Right lung (tissue), 5 donors: ENCODE measurements around the gene ABLIM2. TPM values are rescaled to one million over a fixed set of nuclear protein-coding genes. Genes with fewer than 3 reads are reported as not detected.

Experiments used
- DNase-seq, 2 donors: peaks; one replicate each; pipeline ENCODE4 v3.0.0-alpha.2; 2013
- polyA plus RNA-seq, 5 donors: library from polyadenylated mRNA; unstranded; fragments of 120-200 nt; gene quantifications; one replicate each; pipeline versions ENCODE4 v1.2.1 to v1.2.3, GENCODE V29; 2013; ENCODE audit warnings: inconsistent platforms in 1 of 5, low replicate concordance in 1 of 5; ENCODE audit not compliant: insufficient read length in 5 of 5, insufficient read depth in 1 of 5

Gene ABLIM2
- polyA plus RNA-seq, 5 donors = 5.9 to 7.1 (median 6.1) TPM

DNA sequence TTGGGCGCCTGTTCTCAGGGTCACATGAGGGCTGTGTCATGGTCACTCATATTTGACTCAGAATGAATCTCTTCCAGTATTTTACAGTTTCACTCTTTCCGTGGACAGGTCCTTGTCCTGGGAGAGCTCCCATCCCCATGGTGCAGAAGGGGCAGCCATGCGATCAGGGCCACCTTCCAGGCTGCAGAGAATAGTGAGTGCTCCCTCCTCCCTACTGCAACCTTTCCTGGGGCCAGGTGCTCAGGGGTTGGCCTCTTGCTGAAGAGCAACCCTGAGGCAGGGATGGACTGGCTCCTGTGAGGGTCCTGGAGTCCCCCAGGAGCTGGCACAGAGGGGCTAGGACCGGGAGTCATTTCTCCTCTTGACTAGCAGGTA lies 108.4 kb downstream of the ABLIM2 start:
- no peak for DNase-seq

DNA sequence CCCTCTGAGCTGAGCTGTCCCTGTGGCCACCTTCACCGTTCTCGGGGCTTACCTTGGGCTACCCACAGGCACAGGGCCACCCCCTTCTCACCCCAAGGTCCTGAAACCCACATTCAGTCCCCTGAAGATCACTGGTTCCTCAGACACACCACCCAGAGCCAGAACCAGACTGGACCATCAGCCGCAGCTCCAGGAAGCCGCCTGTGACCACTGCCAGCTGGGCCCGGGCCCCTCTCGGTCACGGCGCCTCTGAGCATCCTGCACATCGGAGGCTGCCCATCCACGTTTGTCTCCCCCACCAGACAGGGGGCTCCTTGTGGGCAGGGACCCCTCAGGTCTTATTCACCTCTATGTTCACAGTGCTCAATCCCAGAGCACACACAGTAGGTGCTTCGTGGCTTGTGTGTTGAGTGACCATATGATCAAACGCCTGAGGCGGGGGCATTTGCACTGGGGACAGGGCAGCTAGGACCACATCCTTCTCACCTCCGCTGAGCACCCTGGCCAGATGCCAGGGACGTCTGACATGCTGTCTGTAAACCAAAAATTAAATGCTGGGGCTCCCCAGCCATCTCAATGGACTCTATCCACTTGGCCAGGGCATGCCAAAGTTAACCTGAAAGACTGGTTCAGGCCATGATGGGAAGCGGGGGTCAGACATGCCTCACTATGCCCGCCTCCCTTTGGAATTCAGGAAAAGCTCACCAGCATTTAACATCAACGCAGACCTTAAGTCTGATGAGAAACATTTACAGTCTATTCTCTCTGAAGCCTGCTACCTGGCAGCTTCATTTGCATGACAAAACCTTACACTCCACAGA lies 109.5 kb downstream of the ABLIM2 start:
- DNase-seq = no peak

DNA sequence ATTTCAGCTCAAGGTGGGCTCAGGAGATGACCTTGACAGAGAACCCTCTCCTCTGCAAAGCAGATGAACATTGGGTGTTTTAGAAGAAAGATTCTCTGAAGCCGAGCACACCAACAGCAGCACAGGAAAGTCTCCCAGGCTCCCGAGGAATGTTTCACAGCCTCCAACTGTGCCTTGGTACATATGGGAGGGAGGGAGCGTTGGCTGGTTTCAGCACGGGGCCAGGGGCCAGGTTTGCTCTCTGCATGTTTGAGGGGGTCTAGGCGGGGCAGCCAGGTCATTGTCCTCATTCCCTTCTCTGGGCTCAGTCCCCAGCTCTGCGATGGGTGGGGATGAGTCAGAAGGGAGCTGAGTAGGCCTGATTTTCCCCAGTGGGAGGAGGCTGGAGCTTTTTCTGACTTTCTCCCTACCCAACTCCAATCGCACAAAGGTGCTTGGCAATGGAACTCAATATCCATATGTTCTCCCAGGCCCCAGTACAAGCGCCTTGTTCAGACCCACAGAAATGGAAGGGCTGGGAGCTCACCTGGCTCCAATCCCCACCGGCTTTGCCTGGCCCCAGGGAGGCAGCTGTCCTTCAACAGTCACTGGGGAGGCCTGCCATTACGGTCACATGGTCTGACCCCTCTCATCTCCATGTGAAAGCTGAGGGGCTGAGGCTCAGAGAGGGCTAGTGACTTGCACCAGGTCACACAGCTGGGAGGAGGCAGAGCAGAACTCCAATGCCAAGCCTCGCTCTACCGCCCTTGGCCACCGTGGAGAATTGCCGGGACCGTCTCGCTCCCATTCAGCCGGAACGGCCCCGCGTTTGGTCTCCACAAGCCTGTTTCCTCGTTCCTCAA lies 110.6 kb downstream of the ABLIM2 start:
- DNase-seq = no peak

DNA sequence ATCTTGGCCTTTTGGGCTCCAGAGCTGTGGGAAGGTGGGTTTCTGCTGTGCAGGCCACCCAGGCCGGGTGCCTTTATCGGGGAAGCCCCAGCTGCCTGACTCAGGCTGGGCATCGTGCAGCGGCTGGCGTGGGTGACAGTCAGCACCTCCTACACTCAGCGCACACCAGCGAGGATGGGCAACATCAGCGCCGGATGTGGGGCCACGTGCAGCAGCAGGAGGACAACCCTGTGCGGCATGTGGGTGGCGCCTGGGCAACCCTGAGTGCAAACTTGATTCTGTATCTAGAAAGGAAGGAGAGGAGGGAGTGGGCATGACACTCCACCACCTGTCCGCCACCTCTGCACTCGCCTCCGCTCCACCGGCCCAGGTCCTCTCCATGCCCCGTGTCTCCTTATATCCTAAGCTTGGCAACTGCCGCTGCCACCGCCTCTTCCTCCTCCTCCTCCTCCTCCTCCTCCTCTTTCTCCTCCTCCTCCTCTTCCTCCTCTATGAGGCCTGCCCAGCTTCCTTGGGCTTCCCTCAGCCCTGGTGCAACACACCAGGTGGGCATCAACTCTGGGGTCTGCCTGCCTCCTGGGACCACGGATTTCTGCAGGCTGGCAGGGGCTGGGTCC lies 111.6 kb downstream of the ABLIM2 start:
- no peak for DNase-seq

DNA sequence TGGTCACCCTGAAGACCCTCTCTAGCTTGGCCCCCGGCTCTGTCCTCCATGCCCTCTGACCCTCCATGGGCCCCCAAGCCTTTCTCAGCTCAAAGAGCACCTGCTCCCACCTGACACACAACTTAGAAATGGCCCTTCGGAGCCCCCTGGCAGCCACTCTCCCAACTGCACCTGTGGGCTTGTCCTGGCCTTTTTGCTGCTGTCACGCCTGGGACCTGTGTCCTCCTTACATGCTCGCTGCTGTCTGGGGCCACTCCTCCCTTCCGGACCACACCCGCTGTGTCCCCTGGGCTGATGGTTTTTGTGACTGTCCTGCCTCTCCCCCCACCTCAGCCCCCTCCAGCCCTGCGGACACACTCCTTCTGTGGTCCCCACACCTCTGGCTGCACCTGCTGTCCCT lies 112.7 kb downstream of the ABLIM2 start:
- no peak for DNase-seq

DNA sequence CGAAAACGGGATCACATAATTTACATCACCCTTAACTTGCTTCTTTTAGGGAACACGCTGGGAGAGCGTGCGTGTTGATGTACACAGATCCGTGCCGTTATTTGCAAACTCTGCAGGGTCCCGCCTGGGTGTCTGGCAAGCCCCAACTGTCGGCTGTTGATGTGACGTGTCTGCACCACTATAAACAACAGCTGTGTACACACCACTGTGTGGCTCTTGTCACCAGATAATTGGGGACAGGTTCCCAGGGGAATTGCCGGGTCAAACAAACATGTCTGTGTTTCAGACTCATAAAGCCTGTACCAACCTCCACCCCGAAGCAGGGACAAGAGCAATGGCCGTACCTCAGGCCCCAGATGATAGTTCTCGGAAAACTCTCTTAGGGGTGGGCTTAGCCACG lies 113.9 kb downstream of the ABLIM2 start:
- DNase-seq = no peak

DNA sequence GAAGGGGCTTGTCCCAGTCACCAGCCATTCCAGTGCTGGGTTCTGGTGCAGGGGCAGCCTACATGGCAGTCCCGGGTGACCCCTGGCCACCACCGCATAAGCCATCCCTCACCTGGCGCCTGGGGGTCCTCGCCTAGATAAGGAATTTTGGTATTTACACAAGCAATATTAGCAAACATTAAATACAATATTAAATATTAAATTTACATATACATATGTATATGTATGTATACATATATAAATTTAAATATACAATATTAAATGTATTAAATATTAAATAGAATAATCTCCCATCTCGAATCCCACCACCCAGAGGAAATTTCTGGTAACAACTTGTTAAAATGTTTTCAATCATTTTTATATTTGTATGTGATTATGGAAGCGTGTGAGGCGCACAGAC lies 114.4 kb downstream of the ABLIM2 start:
- DNase-seq = no peak

DNA sequence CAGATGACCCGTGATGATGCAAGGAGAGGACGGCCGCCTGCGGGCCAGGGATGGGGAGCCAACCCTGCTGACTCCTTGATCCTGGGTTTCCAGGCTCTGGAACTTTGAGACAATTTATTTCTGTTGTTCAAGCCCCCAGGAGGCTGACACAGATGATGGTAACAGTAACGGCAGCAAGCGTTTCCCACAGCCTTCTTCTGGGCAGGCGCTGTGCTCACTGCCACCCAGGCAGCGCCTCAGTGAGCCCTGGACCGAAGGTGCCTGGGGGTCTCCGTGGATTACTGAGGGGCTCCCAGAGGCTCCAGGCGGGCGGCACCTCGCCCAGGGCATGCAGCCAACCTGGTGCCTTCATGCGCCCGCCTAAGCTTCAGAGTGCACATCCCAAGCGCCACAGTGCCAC lies 115.0 kb downstream of the ABLIM2 start:
- no peak for DNase-seq

DNA sequence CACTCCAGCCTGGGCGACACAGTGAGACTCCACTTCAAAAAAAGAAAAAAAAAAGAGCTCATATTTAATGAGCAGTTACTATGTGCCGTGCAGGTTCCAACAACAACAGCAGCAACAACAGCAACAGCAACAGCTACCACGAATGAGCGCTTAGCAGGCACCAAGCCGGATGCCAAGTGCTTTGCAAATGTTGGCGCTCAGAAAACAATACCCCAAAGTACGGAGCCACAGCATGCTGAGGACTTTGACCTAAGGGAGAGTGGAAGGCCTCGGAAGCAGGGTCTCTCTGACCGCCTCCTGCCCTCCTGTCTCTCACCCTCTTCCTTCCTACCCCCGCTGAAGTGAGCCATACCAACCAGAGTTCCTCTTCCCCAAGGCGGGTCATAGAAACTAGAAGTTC lies 116.7 kb downstream of the ABLIM2 start:
- no peak for DNase-seq

DNA sequence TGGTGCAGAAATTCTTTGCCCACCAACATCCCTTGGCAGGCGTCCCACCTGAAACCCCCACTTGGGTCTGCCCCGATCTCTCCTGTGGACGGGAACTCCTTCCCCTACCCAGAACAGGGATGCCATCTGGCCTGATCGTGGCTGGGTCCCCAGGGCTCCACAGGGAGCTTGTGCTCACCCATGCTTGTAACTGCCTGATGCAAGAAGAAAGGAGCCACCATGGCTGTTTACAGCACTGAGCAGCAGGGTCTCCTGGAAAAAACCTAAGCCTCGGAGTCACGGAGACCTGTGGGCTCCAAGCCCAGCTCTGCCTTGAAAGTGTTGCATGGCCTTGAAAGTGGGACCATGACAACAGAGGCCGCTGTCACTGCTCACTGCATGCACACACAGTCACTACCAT lies 117.4 kb downstream of the ABLIM2 start:
- no peak for DNase-seq

DNA sequence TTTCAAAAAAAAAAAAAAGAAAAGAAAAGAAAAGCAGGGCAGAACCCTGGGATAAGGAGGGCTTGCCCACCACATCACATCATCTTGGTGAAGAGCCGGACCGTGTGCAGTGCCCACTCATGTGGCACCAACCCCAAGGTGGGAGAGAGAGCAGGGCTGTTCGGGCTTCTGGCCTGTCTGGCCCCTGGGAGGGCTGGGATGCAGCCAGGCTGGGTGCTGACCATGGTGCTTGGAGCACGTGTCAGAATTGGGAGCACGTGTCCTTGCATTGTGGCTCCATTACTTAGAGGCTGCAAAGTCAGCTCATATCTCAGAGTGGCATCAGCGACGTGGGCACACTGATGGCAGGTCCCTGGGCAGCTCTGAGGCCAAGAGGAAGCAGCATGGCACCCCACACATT lies 118.0 kb downstream of the ABLIM2 start:
- DNase-seq = no peak

DNA sequence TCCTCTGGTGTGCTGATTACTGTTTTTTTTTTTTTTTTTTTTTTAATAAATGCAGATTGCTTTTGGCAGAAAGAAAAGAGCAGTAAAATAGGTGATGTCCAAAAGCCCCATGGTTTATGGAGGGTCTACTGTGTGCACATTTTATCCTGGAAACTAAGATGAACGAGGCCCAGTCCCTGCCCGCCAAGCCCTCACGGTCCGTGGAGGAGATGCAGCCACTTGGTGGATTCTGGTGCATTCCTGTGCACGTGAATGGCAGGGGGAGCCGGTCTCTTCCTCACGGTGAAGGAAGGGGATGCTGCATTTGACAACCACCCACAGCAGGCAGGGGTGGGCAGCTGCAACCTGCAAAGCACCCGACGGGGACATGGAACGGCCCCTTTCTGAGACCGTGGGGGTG lies 118.8 kb downstream of the ABLIM2 start:
- DNase-seq = no peak

DNA sequence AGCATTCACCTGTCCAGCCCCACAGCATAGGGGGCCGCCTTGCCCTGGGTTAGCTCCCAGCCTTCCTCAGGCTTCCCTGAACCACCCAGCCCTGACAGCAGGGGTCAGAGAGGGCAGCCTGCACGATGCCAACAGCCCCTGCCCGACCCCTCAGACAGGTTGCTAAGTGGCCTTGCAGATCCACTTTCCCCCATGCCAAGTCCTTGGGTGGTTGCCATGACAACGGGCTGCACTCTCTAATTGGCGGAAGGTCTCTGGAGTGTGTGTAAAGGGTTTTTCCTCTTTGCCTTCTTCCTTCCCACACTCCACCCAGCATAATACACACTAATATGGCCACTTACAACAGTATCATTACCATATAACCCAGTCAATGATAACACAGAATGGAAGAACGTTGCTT lies 119.3 kb downstream of the ABLIM2 start:
- peak in 1 of 2 donors; percentile 52 for DNase-seq

DNA sequence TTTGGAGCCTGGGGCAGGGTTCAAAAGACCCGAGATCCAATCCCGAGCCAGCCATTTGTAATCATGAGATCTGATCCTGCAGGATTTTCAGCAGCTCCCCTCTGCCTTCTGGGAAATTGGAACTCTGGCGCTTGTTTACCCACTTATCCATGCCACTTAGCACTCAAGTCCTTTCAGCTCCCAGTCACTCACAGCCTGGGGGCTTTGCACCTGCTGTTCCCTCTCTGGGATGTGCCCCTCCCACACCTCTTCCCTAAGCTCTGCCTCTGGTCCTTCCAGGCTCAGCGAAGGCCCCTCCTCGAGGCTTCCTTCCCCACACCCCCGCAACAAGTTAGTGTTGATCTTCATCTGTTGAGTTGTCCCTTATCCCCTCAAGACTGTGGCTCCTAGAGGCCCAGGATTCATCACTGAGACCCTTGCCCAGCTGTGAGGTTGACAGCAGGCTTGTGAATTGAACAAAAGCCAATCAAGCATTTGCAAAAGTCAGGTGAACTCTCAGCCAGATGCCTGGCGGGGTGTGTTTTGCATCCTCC lies 119.8 kb downstream of the ABLIM2 start:
- DNase-seq = no peak

DNA sequence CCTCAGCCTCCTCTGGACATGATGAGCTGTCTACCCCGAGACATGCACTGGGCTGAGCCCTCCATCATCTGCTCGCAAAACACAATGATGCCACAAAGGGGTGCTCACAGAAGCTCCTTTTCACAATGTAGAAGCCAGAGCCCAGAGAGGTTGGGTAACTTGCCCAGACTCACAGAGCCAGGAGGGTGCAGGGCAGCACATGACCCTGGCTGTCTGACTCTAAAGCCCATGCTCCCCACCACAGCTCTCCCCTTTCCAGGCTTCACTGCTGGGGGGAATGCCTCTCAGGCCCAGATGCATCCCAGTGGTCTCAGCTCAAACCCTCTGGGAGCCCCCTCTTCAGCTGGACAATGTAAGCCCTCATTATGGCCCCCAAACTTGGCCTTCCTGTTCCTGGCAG lies 120.5 kb downstream of the ABLIM2 start:
- no peak for DNase-seq

DNA sequence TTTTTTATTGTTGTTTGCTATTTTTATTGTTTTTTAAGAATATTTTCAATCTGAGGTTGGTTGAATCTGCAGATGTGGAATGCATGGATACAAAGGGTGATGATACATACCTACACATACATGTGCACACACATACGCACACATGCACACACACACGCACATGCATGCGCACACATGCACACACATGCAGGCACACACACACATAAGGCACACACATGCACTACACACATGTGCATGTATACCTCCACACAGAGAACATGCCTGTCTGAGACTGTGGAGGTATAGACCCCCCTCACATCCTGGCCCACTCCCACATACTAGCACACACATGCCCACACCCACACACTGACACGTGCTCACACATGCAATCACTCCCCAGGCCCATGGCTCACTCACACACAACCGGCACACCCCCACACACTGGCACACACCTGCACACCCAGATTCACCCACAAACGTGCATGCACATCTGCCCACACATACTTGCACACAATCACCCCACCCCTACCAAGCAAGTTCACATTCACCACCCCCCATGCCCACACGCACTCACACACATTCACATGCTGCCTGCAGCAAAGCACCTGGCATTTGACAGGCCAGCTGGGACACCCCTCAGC lies 121.4 kb downstream of the ABLIM2 start:
- DNase-seq = no peak

DNA sequence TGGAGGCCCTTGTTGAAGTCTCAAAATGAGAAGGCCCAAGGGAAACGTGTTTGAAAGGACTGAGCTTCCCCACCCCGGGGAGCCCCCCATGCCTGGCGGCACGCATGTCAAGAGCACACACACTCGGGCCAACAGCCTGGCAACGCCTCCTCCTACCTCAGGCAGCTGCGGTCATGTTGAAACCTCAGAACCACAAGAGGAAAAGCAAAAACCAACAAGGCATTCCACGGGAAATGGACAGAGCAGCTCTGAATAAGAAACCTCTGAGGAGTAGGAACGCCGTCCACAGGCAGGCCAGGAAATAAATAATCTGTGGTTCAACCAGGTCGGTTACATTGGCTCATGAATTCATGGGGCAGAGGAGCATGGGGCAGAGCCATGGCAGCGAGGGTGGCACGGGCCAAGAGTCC lies 123.2 kb downstream of the ABLIM2 start:
- DNase-seq = no peak

DNA sequence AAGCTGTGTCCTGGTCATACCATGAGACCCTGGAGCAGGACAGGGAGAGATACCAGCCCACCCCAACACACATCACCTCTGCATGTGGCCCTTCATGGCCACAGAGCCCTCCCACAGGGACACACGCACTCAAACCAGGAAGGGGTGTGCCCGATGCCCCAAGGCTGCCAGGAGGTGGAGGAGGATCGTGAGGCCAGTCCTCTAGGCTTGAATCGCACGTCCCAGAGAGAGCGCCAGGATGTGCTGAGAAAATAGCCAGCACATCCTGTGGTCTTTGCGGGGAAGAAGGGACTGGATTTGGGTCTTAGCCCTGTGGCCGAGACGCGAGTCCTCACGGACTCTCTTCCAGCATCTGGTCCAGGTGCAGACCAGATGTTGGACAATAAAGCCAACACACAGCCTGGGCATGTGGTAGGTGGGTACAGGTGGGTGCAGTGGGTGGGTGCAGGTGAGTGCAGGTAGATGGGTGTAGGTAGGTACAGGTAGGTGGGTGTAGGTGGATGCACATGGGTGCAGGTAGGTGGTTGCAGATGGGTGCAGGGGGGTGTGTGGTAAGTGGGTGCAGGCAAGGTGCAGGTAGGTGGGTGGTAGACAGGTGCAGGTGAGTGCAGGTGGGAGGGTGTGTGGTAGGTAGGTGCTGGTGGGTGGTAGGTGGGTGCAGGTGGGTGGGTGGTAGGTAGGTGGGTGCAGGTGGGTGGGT lies 124.6 kb downstream of the ABLIM2 start:
- DNase-seq = no peak

DNA sequence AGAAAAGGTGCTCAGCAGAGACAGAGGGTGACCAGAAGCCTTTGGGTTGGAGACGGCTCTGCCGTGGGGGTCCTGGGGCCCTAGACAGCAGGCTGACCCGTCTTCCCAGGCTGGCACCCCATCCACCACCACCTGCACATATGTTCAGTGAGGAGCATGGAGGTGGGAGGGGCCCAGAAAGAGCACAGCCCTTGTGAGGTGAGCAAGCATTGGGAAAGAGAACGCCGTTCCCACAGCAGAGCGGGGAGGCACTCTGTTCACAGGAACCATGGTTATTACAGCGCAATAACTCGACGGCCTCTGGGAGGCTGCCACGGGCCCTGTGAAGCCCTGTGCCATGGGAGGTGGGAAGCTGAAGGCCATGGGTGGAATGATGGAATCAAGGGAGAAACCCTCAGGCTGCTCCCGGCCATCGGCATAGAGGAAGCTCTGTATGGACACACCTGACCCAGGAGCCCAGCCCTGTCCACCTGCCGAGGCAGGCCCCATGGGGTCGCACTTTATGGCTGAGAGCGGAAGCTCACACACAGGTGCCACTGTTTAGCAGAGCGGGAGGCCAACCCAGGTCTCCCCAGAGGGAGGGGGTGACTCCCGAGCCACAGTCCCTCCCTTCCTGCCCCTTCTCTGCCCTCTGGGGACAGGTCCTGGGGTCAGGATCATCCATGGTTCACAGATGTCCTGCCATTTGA lies 125.4 kb downstream of the ABLIM2 start:
- no peak for DNase-seq

DNA sequence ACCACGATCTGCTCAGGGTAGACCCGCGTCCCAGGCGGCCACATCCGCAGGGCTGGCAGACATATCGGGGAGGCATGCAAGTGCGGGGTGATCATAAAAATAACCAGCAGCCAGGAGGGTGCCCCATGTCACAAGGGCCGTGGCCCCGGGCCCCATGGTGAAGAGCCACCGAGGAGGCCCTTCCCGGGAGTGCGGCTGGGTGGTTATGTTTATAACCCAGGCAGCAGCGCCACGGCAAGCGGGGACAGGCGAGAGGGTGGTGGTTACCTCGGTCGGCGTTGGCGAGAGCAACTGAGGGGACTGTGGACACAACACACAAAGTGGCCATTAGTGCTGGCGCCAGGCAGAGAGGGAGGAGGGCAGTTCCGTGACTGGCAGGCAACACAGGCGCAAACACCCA lies 126.2 kb downstream of the ABLIM2 start:
- DNase-seq = no peak
